Right lobe of liver (tissue), 6 donors: ENCODE results near the gene CLDN18. TPM values are rescaled to one million over a fixed set of nuclear protein-coding genes. Genes with fewer than 3 reads are reported as not detected.

Experiments used
- ATAC-seq, 4 donors: fragments of 200-7000 bp; cut with Tn5 transposase; one replicate each; pipeline ENCODE4 v1.9.1; 2020; ENCODE audit warnings: mild to moderate bottlenecking in 4 of 4, moderate library complexity in 4 of 4
- DNase-seq, 3 donors: peaks; one replicate each; pipeline ENCODE4 v3.0.0-alpha.2; 2020
- H3K27ac ChIP-seq, 3 donors: fragments of 200-600 bp; one replicate each; pipeline ENCODE4 v1.8.0; 2022
- H3K27me3 ChIP-seq, 2 donors: fragments of 200-600 bp; one replicate each; pipeline ENCODE4 v1.8.0; 2022
- H3K36me3 ChIP-seq, 4 donors: fragments of 200-600 bp; sonication (generic) in 1 of 4; one replicate each; pipeline versions ENCODE4 v1.5.1 to v1.8.0; 2017 to 2022; ENCODE audit warnings: control low read depth in 1 of 4
- H3K4me1 ChIP-seq, 4 donors: fragments of 200-600 bp; sonication (generic) in 1 of 4; one replicate each; pipeline versions ENCODE4 v1.5.1 to v1.8.0; 2017 to 2022; ENCODE audit warnings: control low read depth in 1 of 4
- H3K4me3 ChIP-seq, 3 donors: fragments of 200-600 bp; one replicate each; pipeline ENCODE4 v1.8.0; 2022
- H3K9me3 ChIP-seq, 4 donors: fragments of 200-600 bp; sonication (generic) in 1 of 4; one replicate each; pipeline versions ENCODE4 v1.5.1 to v1.8.0; 2017 to 2022; ENCODE audit warnings: control low read depth in 1 of 4
- POLR2A ChIP-seq: fragments of 450-650 bp; IDR thresholded peaks from one replicate; pipeline ENCODE4 v1.6.1; 2017; ENCODE audit warnings: antibody characterized with exemption, mild to moderate bottlenecking
- WGBS: methylation state at CpG from one replicate; pipeline ENCODE4 v1.1.6; 2018; ENCODE audit warnings: low coverage, low lambda C conversion rate; ENCODE audit not compliant: insufficient coverage; ENCODE audit errors: missing lambda C conversion rate; 5-methylcytosine and 5-hydroxymethylcytosine counted together
- intact Hi-C, 2 donors: fragments of 100-400 bp; cut with DNase I; formaldehyde crosslinking; loops; one replicate each; pipeline versions ENCODE4 v1.11.2 to v1.14.1; 2022
- total RNA-seq, 6 experiments: library from RNA; depleted of rRNA in 2 of 6; stranded (reverse); fragments of >200 nt in 2 of 6; fragmentation: NEBNext Ultra II Directional in 3 of 6; extraction: Animal tissue kit (Norgen Biotek cat#: 25700) in 3 of 6; gene quantifications; one replicate each; pipeline versions ENCODE4 v1.1.0 to v1.2.4, GENCODE V29; 2016 to 2023
- TF ChIP-seq, protein P1 (sequence below), 4 donors: fragments of 200-600 bp in 3 of 4; fragments of 450-650 bp in 1 of 4; IDR thresholded peaks; one replicate each; pipeline versions ENCODE4 v1.5.1 to v1.8.0; 2016 to 2022; ENCODE audit warnings: antibody characterized with exemption in 4 of 4, mild to moderate bottlenecking in 2 of 4
- donor health status: DM: no; HTN: yes; CAD: no.
- donor health status: DM: no; HTN: no; CAD: no.
- donor health status: DM: no; HTN: no; CAD: no.
- donor health status: DM: no; HTN: yes; CAD: no.
- donor health status: DM: no; HTN: yes; CAD: no.

Gene CLDN18
- total RNA-seq, 6 experiments from 2014 or later, result not detected

DNA sequence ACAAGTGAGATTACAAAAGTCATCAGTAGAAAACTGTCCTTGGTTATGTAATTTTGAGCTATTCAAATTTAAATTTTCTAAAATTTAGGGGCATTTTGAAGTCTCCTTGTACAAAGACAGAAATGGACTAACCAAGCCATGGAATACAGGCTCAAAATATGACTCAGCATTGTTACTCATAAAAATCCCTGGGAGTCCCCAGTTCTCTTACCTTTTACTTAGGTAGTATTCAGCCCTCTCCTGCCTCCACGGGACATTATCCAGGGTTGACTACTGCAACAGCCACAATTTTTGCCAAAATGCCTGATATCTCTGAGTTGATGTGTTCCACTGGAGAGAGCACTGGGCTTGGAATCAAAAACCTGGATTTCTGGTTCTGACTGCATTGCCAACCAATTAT is 25.0 kb downstream of the CLDN18 start:
- 75% methylated on average over 1 of the region's 1 CpG for WGBS
- Histone ChIP-seq H3K4me1 (no peaks in the 10 kb centered on the region), H3K9me3 (no peaks in the 10 kb centered on the region), H3K27me3 (no peaks in the 10 kb centered on the region), H3K36me3 (no peaks in the 10 kb centered on the region), H3K4me3 (no peak overlapping the region), H3K27ac (no peak overlapping the region)
- intact Hi-C loops, result no loop called here
- ATAC-seq, result no peak
- no peak for DNase-seq
- TF ChIP-seq, protein P1, sequence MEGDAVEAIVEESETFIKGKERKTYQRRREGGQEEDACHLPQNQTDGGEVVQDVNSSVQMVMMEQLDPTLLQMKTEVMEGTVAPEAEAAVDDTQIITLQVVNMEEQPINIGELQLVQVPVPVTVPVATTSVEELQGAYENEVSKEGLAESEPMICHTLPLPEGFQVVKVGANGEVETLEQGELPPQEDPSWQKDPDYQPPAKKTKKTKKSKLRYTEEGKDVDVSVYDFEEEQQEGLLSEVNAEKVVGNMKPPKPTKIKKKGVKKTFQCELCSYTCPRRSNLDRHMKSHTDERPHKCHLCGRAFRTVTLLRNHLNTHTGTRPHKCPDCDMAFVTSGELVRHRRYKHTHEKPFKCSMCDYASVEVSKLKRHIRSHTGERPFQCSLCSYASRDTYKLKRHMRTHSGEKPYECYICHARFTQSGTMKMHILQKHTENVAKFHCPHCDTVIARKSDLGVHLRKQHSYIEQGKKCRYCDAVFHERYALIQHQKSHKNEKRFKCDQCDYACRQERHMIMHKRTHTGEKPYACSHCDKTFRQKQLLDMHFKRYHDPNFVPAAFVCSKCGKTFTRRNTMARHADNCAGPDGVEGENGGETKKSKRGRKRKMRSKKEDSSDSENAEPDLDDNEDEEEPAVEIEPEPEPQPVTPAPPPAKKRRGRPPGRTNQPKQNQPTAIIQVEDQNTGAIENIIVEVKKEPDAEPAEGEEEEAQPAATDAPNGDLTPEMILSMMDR (IDR thresholded peaks at IDR 0.05), result no peak
- no peak for TF ChIP-seq POLR2A

DNA sequence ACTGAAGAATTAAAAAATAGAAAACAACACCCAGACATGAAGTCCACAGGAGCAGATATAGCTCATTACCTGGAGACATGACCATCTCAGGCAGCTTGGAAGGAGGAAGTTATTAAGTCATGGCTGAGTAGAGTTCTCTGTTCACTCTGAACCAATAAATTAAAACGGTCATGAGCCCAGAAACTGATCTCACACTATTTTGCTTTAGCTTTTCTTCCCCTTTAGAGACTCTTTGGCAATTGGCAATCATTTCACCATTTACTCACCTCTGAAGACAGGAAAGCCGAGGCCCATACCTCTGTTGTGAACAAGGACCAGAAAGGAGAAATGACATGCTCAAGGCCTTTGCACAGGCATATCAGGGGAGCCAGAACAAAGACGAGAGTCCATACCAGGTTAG is 26.6 kb downstream of the CLDN18 start:
- no peaks in the 10 kb centered on the region for H3K4me1 ChIP-seq
- H3K27ac ChIP-seq, result no peak overlapping the region
- intact Hi-C loops, result no loop called here
- WGBS, result 59% methylated on average over 3 of the region's 3 CpGs
- ATAC-seq (no peak), DNase-seq (no peak)
- H3K4me3 ChIP-seq, result no peak overlapping the region
- no peak for TF ChIP-seq POLR2A
- TF ChIP-seq, protein P1 (IDR thresholded peaks at IDR 0.05), result no peak
- no peaks in the 10 kb centered on the region for H3K36me3 ChIP-seq
- no peaks in the 10 kb centered on the region for H3K27me3 ChIP-seq
- no peaks in the 10 kb centered on the region for H3K9me3 ChIP-seq

DNA sequence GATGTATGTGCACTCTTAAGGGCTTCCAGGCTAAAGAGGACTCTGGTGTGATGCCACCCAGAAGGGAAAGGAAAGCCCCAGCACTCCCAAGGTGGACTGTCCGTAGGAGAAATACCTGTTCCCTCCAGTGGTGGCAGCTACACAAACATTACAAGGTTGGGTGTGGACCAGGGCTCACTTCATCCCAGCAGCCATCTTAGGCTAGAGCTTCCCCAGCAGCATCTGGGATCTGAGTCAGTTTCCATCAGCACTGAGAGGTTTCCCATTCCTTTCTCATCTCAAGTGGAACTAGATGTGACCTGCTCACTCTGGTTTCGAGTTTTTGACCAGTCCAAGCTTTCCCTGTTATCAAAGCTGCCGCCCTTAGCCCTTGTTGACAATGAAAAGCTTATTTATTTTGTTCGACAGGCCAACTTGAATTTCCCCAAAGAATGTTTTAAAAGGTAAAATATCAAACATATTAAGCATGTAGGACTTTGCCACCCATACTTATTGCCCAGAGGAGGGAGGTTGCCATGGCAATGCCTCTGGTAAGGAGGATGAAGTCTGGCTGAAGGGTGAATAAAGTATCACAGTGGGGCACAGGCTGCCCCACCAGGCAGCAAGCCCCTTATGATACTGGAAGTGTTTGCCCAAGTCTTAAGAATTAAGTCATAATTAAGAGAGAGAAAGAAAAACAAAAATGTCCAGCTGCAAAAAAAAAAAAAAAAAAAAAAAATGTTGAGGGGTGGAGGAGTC is 28.9 kb downstream of the CLDN18 start:
- ATAC-seq (no peak), DNase-seq (no peak)
- Histone ChIP-seq H3K4me3 (no peak overlapping the region), H3K36me3 (no peaks in the 10 kb centered on the region), H3K9me3 (no peaks in the 10 kb centered on the region), H3K27me3 (no peaks in the 10 kb centered on the region), H3K27ac (no peak overlapping the region), H3K4me1 (no peaks in the 10 kb centered on the region)
- TF ChIP-seq, protein P1 (IDR thresholded peaks at IDR 0.05), result no peak
- TF ChIP-seq POLR2A, result no peak
- intact Hi-C loops, result no loop called here
- WGBS, result 55% methylated on average over 4 of the region's 4 CpGs

DNA sequence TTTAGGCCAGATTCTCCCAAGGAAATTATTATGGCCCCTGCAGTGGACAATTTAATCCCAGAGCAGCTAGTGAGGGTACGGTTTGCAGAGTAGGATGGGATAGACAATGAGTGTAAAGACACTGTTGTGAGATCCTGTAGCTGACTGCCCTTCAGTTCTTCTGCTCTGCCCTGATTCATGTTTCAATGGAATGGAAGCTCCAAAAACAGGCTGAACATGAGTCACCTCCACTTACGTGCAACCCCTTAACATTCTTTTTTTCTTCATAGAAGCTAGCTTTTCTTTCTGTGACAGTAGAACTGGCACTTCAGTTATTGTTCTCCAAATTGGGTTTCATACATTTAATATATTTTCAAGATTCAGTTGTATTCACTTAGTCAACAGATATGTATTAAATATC is 32.1 kb downstream of the CLDN18 start:
- TF ChIP-seq, protein P1 (IDR thresholded peaks at IDR 0.05), result no peak
- TF ChIP-seq POLR2A, result no peak
- Histone ChIP-seq H3K4me1 (no peaks in the 10 kb centered on the region), H3K27me3 (no peaks in the 10 kb centered on the region), H3K9me3 (no peaks in the 10 kb centered on the region), H3K36me3 (no peaks in the 10 kb centered on the region), H3K4me3 (no peak overlapping the region), H3K27ac (no peak overlapping the region)
- no peak for ATAC-seq
- intact Hi-C loops, result no loop called here
- DNase-seq, result no peak
- WGBS, result 69% methylated on average over 2 of the region's 2 CpGs
